GM21528 (cell line): ENCODE measurements around the gene TNFAIP8.

ENCODE experiments used
- ATAC-seq: cut with Tn5 transposase; IDR thresholded peaks from one replicate; pipeline ENCODE4 v1.9.1; 2021; ENCODE audit warnings: mild to moderate bottlenecking, moderate library complexity; ENCODE audit not compliant: unreplicated experiment, low FRiP score

The TNFAIP8 gene

GRCh38 chr5:119345861-119346260 is 10.0 kb upstream of the TNFAIP8 start:
- no peak for ATAC-seq

DNA sequence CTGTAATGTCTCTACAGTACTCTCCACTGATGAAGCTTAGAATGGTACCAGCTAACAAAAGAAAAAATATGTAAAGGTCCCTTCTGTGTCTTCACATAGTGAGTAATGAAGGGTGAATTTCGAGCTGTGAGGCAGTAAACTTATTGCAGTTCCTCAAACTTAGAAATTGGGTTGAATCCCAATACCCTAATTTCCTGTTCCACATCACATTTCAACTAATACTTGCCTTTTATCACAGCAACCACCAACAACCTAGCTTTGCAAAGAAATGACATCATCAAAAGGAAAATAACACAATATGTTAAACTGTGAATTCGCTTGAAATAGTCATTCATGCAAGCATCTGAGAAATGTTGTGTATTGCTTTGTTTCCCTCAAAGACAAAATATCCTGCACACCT is 9.4 kb upstream of the TNFAIP8 start:
- no peak for ATAC-seq

DNA sequence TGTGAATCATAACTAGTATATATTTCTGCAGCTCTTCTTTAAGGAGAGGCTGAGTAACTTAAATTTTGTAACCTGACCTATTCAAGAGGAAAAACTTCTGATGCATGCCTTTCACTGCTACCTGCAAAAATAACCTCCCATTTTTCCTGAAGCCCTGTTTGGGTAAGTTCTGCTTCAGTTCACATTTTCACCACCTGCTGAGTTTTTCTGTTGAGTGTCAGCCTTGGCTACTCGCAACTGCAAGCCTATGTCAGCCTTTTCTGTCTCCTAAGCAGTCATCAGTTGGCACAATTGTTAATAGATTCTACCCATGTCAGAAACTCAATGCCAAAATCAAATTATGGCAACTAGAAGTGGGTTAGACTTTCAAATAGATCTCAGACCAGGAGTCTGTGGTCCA is 8.2 kb upstream of the TNFAIP8 start:
- ATAC-seq, result no peak

- ATAC-seq, result no peak
Measured at GRCh38 chr5:119347991-119348390, 7.8 kb upstream of the TNFAIP8 start.

GRCh38 chr5:119353213-119353612 is 2.6 kb upstream of the TNFAIP8 start:
- no peak for ATAC-seq

GRCh38 chr5:119353686-119354366 is 2.0 kb upstream of the TNFAIP8 start:
- peak; percentile 66 for ATAC-seq

DNA sequence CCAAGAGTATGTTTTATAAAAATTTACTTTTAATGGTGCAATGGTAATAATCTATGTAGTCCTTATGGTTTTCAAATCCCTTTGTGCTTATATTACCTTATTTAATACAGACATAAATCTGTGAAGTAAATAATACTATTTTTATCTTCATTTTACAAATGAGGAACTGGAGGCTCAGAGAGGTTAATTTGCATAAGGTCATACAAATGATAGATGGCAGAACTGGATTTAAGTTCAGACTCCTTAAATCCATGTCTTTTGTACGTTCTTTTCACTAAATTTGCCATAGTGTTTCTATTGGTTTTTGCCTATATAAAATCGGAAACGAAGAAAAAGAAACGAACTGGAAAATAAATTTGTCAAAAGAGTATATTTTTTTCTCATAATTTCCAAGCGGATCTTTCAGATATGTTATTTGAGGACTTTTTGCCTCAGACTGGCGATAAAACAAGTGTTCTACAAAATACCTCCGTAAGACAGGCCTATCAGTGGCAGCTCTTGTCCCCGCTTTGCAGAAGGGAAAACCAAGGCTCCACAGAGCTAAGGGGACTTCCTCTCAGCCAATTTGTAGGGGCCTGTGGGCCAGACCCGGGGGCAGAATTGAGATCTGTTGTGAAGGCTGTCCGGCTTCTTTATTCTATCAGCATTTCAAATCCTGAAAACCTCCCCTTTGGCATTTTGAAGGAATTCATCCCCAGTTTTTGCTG is 1.1 kb upstream of the TNFAIP8 start:
- ATAC-seq, result peak; percentile 20

DNA sequence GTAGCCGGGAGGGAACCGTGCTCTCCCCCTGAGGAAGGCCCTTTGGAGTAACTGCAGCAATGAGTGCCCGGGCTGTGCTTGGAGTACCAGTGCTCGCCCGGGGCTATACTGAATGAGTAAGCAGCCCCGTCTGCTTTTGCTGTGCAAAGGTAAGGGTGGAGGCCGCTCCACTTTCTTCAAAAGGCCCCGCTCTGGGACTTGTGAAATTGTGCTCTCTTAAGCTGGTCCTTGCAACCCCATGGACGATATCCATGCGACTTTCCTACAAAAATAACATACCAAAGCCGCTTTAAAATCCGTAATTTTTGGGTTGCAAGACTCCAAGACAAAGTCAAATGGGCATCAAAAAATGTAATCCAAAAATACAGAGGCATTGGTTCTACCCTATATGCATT is 578 bp upstream of the TNFAIP8 start:
- ATAC-seq, result peak; percentile 23

DNA sequence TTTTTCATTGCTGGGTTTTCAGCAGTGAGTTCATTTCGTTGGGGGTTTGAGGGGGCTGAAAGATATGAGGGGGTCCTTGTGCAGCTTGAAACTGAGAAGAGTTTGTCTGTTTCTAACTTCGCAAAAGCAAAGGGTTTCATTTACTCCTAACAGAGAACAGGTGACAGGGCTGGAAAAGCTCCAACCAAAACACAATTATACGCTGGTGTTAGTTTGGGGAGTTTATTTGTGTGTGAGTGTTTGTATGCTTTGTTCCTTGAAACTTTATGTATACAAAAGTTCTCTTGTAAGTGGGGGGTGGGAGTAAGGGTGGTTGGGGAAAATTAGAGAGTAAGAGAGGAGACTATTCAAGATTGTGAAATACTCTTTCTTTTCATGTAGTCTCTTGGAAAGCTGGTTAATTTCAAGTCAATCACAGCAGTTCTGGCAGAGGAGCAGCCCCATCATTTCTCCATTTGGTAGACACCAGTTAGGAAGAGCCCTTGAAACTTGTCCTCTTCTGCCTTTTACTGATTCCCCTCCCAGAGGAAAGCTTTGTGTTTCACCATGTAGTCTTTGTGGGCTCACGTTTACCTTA is 881 bp downstream of the TNFAIP8 start:
- no peak for ATAC-seq

- ATAC-seq, result no peak
Measured at GRCh38 chr5:119357270-119357669, 1.5 kb downstream of the TNFAIP8 start.

DNA sequence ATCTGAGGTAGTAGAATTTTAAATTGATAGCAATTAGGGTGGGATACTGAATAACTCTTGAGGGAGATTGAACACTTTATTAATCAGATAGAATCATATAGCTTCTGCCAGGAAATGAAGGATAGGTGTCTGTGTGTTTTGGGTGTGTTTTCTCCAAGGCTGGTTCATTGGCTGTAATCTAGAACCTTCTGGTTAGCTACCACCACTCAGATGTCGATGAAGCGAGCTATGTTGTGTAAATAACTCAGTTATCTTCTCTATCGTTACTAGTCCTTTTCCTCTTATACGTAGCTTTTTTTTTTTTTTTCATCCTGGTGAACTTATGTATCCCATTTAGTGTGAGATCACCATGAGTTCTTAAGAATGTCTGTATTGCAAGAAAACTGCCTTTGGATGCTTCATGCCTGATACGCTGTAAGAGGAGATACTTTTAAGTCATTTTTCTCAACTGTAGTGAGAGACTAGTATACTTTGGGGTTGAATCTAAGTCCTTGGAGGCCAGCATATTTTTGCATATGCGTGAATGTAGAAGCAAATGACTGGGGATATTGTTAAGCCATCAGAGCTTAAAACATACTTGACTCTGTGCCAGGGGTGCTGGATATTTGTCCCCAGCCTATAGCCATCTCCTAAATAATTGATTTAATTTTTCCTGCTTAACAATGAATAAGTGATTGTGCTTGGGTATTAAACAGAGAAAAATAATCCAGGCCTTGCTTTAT is 2.1 kb downstream of the TNFAIP8 start:
- no peak for ATAC-seq

GRCh38 chr5:119358530-119358900 is 2.7 kb downstream of the TNFAIP8 start:
- no peak for ATAC-seq

GRCh38 chr5:119358901-119359603 is 3.2 kb downstream of the TNFAIP8 start:
- no peak for ATAC-seq

DNA sequence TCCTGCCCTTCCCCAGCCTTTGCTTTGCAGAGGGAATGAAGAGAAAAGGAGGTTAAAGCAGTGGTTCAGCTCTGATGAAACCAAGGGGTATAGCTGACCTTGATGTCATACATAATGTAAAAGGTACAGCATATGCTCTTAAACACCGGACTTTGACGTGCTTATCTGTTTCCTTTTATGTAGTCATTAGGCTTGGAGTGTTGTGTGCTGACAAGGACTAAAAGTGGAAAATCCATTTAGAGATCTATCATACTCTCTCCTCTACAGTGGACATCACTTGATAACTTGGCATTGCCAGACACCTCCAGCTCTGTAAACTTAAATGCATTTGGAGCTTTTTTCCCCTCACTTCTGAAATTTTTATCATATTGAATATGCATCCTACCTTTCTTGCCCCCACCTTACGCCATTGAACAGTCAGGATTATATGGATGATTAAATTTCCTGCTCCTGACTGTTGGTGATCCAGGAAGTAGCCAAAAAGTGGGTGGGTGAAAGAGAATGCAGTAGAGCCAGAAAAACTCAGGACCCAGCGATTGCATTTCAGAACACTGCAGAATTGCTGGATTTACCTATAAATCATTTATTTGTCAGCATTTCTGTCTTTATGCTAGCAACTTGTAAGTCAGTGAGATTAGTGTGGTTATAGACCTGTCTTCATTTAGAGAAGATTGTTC is 4.1 kb downstream of the TNFAIP8 start:
- ATAC-seq, result no peak

- ATAC-seq, result no peak
Measured at GRCh38 chr5:119360905-119361593, 5.2 kb downstream of the TNFAIP8 start.

DNA sequence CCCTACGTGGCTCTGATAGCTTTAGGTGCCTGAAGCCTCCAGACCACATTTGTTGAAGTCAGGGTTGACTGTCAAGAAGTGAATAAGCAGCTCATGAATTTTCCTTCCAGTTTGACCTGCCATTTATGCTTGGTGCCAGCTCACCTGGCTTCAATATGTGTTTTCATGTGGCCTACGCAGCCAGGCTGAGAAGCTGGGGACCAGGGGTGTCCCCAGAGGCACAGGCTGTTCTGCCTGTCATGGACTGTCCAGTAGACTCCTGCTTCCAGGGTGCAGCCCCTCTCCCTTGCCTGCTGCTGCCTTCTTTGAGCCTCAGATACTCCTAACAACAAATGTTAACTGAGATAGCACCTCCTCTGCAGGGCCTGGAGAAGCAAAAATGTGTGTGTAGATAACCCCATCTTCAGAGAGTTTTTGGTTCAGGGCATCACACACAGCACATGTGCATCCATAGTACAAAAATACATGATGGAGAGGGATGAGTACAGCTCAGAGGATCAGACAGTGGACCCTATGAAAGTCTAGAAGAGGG is 5.8 kb downstream of the TNFAIP8 start:
- no peak for ATAC-seq

DNA sequence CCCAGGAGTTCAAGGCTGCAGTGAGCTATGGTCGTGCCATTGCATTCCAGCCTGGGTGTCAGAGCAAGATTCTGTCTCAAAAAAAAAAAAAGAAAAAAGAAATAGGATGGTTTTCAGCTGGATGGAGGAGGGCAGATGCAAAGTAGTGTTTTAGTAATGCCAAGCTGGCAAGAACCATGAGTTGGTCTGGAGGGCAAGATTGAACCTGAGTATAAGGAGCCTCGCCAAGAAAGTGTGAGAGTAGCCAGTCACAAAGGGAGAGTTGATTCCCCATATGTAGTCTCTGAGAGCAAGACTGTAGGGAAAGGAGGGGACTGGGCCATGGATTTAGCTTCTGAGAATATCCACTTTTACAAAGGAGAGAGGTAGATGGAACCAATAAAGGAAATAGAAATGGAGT is 6.9 kb downstream of the TNFAIP8 start:
- no peak for ATAC-seq

GRCh38 chr5:119363271-119363670 is 7.5 kb downstream of the TNFAIP8 start:
- ATAC-seq, result no peak

DNA sequence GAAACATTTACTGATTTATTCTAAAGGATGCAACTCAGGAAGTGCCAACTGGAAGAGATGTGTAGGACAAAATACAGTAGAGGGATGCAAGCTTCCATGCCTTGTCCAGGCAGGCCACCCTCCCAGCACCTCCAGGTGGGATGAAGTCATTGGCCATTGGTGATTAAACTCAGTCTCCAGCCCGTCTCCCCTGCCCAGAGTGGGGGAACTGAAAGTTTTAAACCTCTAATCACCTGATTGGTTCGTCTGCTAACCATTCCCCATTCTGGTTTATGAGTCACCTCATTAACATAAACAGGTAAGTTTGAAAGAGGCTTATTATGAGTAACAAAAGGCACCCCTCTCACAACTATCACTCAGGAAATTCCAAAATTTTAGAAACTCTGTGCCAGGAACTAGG is 8.1 kb downstream of the TNFAIP8 start:
- ATAC-seq, result peak; percentile 27
